ENCODE measurements around the gene DHFR. TPM values are rescaled to one million over a fixed set of nuclear protein-coding genes. Genes with fewer than 3 reads are reported as not detected.

Gene DHFR
- total and polyA plus RNA-seq, 2 of the 8 experiments (the other 6 are each of a cell fraction or from before 2014, with no cell fraction given), result 46.4 to 88.9 TPM

- DNase-seq (ENCODE audit: low read depth in 1 of 2, low spot score in 2 of 2), result no peak
- POLR2A ChIA-PET (ENCODE audit: partially characterized antibody), result interaction anchor here (0.7 kb wide), 1 partner anchor 10 kb away, joined by 4 read pairs; no protein-coding TSS in a partner anchor
- Histone ChIP-seq H2BK20ac (ENCODE audit: low read length) (no peak overlapping the region), H2BK15ac (ENCODE audit: low read length) (no peak overlapping the region), H4K5ac (ENCODE audit: insufficient read length, low read depth, low read length) (no peak overlapping the region), H4K8ac (ENCODE audit: extremely low read depth, insufficient read depth, low read length) (no peak overlapping the region), H3K36me3 (ENCODE audit: control insufficient read depth in 2 of 4, insufficient read depth in 4 of 4, low read length in 3 of 4) (no peaks in the 10 kb centered on the region), H3K4me1 (replicated peaks in 1 of 4; ENCODE audit: control insufficient read depth in 3 of 4, insufficient read depth in 4 of 4, low read length in 3 of 4) (no peaks in the 10 kb centered on the region), H3K23me2 (ENCODE audit: low read depth, low read length) (no peaks in the 10 kb centered on the region), H3K14ac (ENCODE audit: insufficient read length) (no peak overlapping the region), H3K27ac (ENCODE audit: low read depth, low read length) (no peak overlapping the region), H3K27me3 (replicated peaks in 1 of 4; ENCODE audit: control insufficient read depth in 3 of 4, extremely low read depth in 1 of 4, insufficient read depth in 3 of 4, low read length in 3 of 4) (peaks cover 0 to 2% (median 0%) of the 10 kb centered on the region in 4 experiments; a peak in 1 of 7 replicates), H3K79me1 (ENCODE audit: low read depth, low read length) (no peaks in the 10 kb centered on the region), H3K23ac (ENCODE audit: insufficient read length) (no peak overlapping the region), H4K91ac (replicated peaks; ENCODE audit: insufficient read length, low read length) (no peak overlapping the region), H2BK5ac (ENCODE audit: low read depth, low read length) (no peak overlapping the region), H2BK12ac (ENCODE audit: low read depth, low read length) (no peak overlapping the region), H3K4ac (replicated peaks; ENCODE audit: insufficient read length, low read depth, low read length) (no peak overlapping the region), H2AK5ac (ENCODE audit: low read depth, low read length) (no peak overlapping the region), H2BK120ac (replicated peaks; ENCODE audit: low read depth, low read length) (no peak overlapping the region), H3K18ac (ENCODE audit: extremely low read depth, low read length) (no peak overlapping the region), H4K20me1 (replicated peaks in 1 of 2; ENCODE audit: control insufficient read depth in 1 of 2, insufficient read depth in 2 of 2, low read length in 2 of 2) (no peaks in the 10 kb centered on the region), H3K56ac (replicated peaks; ENCODE audit: insufficient read length, low read depth, low read length) (no peak overlapping the region), H3K9me3 (ENCODE audit: insufficient read depth in 2 of 2, low read depth in 1 of 2, low read length in 1 of 2) (no peaks in the 10 kb centered on the region), H2AFZ (ENCODE audit: low read length) (no peak overlapping the region), H3K4me3 (ENCODE audit: extremely low read depth in 1 of 4, insufficient read depth in 2 of 4, low read depth in 3 of 4, low read length in 4 of 4) (no peak overlapping the region), H3K4me2 (ENCODE audit: insufficient read depth in 1 of 2, low read depth in 2 of 2, low read length in 2 of 2) (no peak overlapping the region), H3K9ac (replicated peaks in 1 of 4; ENCODE audit: extremely low read depth in 1 of 4, low read depth in 3 of 4, low read length in 3 of 4) (no peak overlapping the region), H3K79me2 (ENCODE audit: control insufficient read depth in 1 of 2, insufficient read depth in 2 of 2, low read length in 2 of 2) (no peaks in the 10 kb centered on the region)
- TF ChIP-seq BRCA1 (IDR thresholded peaks at IDR 0.05; ENCODE audit: low read depth, low read length), result no peak
- TF ChIP-seq SP1 (IDR thresholded peaks at IDR 0.05; ENCODE audit: low read depth, low read length), result no peak
- no peak for FAIRE-seq
- CTCF ChIA-PET (ENCODE audit: partially characterized antibody), result interaction anchor here (1.0 kb wide), 1 partner anchor 10 kb away, joined by 3 read pairs; no protein-coding TSS in a partner anchor
- 95% methylated on average over 5 of the region's 5 CpGs; no CpG with 5 or more reads in 1 of the 2 experiments for WGBS, 2 experiments (ENCODE audit: extremely low coverage in 1 of 2, insufficient coverage in 1 of 2, insufficient read length in 1 of 2, insufficient replicate concordance in 2 of 2, low coverage in 1 of 2, low lambda C conversion rate in 2 of 2, missing lambda C conversion rate in 1 of 2)
These were observed 78.4 kb downstream of the DHFR start for GRCh38 chr5:80576383-80576782.

Small RNAs within 50 kb of the gene (small RNA-seq; reads per million reads assigned to genes)
- gene DBIP2 (ENCODE audit: insufficient read depth) (not detected), gene MTRNR2L2 (ENCODE audit: insufficient read depth) (not detected)

Other genes with a start within 250 kb of the DHFR start
- gene ZFYVE16, start 246.9 kb downstream of the DHFR start, total RNA-seq (2021; fragmentation: NEBNext Ultra II Directional; extraction: Animal tissue kit (Norgen Biotek cat#: 25700)), result 24.2 and 26.7 TPM in 2 replicates
- 2.8 and 3.6 TPM in 2 replicates for gene ZFYVE16, start 246.9 kb downstream of the DHFR start, polyA plus RNA-seq (2011; rRNA removed)
- 0.71 and 1.1 TPM in 2 replicates for gene FAM151B, start 166.9 kb downstream of the DHFR start, total RNA-seq (2021; fragmentation: NEBNext Ultra II Directional; extraction: Animal tissue kit (Norgen Biotek cat#: 25700))
- gene FAM151B, start 166.9 kb downstream of the DHFR start, polyA plus RNA-seq (2011; rRNA removed), result 0.22 and 0.62 TPM in 2 replicates
- 5.3 and 6.3 TPM in 2 replicates for gene ANKRD34B, start 84.7 kb downstream of the DHFR start, total RNA-seq (2021; fragmentation: NEBNext Ultra II Directional; extraction: Animal tissue kit (Norgen Biotek cat#: 25700))
- 0.91 and 1.5 TPM in 2 replicates for gene ANKRD34B, start 84.7 kb downstream of the DHFR start, polyA plus RNA-seq (2011; rRNA removed)
- 20.3 and 22.6 TPM in 2 replicates for gene MSH3, start 331 bp downstream of the DHFR start, total RNA-seq (2021; fragmentation: NEBNext Ultra II Directional; extraction: Animal tissue kit (Norgen Biotek cat#: 25700))
- gene MSH3, start 331 bp downstream of the DHFR start, polyA plus RNA-seq (2011; rRNA removed), result 2.5 and 3.6 TPM in 2 replicates